IMR-90 (cell line): ENCODE results near the gene CXCL9. TPM values are rescaled to one million over a fixed set of nuclear protein-coding genes. Genes with fewer than 3 reads are reported as not detected.

Source experiments
- ATAC-seq: fragments of 200-7000 bp; cut with Tn5 transposase; 2 replicates; pipeline ENCODE4 v1.9.1; 2020; ENCODE audit warnings: low read depth, mild to moderate bottlenecking, moderate library complexity
- BruUV-seq: library from RNA; stranded (reverse); fragments of 400-500 nt; replicated peaks from 2 replicates; lab custom pipeline; 2021; lab: Mats Ljungman, UMichigan
- CTCF ChIA-PET: fragments of 300-600 bp; formaldehyde crosslinking; extraction: SDS; loops from one replicate; lab custom pipeline; 2021; ENCODE audit warnings: antibody characterized with exemption; lab: Yijun Ruan, JAX
- POLR2A ChIA-PET: fragments of 300-600 bp; sonication (Branson Sonifier 250); formaldehyde crosslinking; loops from one replicate; lab custom pipeline; 2022; ENCODE audit warnings: antibody characterized with exemption; ENCODE audit not compliant: unreplicated experiment; lab: Charles Lee
- DNase-seq: peaks from one replicate; pipeline ENCODE4 v3.0.0; 2013
- H2AFZ ChIP-seq: replicated peaks from 2 replicates; pipeline ENCODE3; 2013; ENCODE audit warnings: low read length, mild to moderate bottlenecking; ENCODE audit not compliant: poor library complexity
- H2AK5ac ChIP-seq: 2 replicates; pipeline ENCODE4 v1.6.1; 2013; ENCODE audit warnings: low read depth, low read length, inconsistent platforms
- H2AK9ac ChIP-seq: replicated peaks from 2 replicates; pipeline ENCODE3; 2013; ENCODE audit warnings: mild to moderate bottlenecking, low read depth, low read length, moderate library complexity; ENCODE audit not compliant: poor library complexity
- H2BK120ac ChIP-seq: 2 replicates; pipeline ENCODE4 v1.6.1; 2013; ENCODE audit warnings: low read depth, low read length, inconsistent platforms
- H2BK15ac ChIP-seq: 3 replicates; pipeline ENCODE4 v1.6.1; 2013; ENCODE audit warnings: low read depth, low read length, inconsistent platforms
- H2BK20ac ChIP-seq: 2 replicates; pipeline ENCODE4 v1.6.1; 2013; ENCODE audit warnings: low read depth, mild to moderate bottlenecking, inconsistent platforms, low read length, moderate library complexity
- H2BK5ac ChIP-seq: 2 replicates; pipeline ENCODE4 v1.6.1; 2013; ENCODE audit warnings: mild to moderate bottlenecking, low read depth, low read length, inconsistent platforms; ENCODE audit not compliant: poor library complexity, severe bottlenecking
- H3K14ac ChIP-seq: replicated peaks from 2 replicates; pipeline ENCODE4 v1.6.1; 2013; ENCODE audit warnings: low read depth, low read length, inconsistent platforms
- H3K18ac ChIP-seq: 2 replicates; pipeline ENCODE4 v1.6.1; 2013; ENCODE audit warnings: low read depth, low read length, control low read depth
- H3K23ac ChIP-seq: 2 replicates; pipeline ENCODE4 v1.6.1; 2013; ENCODE audit warnings: low read depth, low read length, inconsistent platforms
- H3K27ac ChIP-seq: 2 replicates; pipeline ENCODE4 v1.5.1; 2013; ENCODE audit warnings: mild to moderate bottlenecking, control low read depth, low read length; ENCODE audit not compliant: insufficient read depth
- H3K27me3 ChIP-seq: 2 replicates; pipeline ENCODE4 v1.6.1; 2013; ENCODE audit warnings: low read length; ENCODE audit not compliant: control insufficient read depth, insufficient read depth
- H3K36me3 ChIP-seq: 2 replicates; pipeline ENCODE4 v1.6.1; 2013; ENCODE audit warnings: low read length, mixed read lengths; ENCODE audit not compliant: control insufficient read depth, insufficient read depth
- H3K4ac ChIP-seq: 2 replicates; pipeline ENCODE4 v1.6.1; 2013; ENCODE audit warnings: low read depth, low read length, inconsistent platforms
- H3K4me1 ChIP-seq: 2 replicates; pipeline ENCODE4 v1.6.1; 2013; ENCODE audit warnings: low read length, mixed read lengths; ENCODE audit not compliant: control insufficient read depth, insufficient read depth
- H3K4me2 ChIP-seq: 2 replicates; pipeline ENCODE4 v1.6.1; 2013; ENCODE audit warnings: low read depth, mild to moderate bottlenecking, control low read depth, low read length, moderate library complexity
- H3K4me3 ChIP-seq: 2 replicates; pipeline ENCODE4 v1.5.1; 2013; ENCODE audit warnings: low read depth, mild to moderate bottlenecking, control low read depth, low read length, moderate library complexity; ENCODE audit not compliant: insufficient read depth
- H3K56ac ChIP-seq: 2 replicates; pipeline ENCODE4 v1.6.1; 2013; ENCODE audit warnings: low read length, inconsistent platforms; ENCODE audit not compliant: insufficient read depth; ENCODE audit errors: extremely low read depth
- H3K79me1 ChIP-seq, 2 experiments: 2 replicates each; pipeline ENCODE4 v1.6.1; 2013; ENCODE audit warnings: low read length in 2 of 2, inconsistent platforms in 1 of 2, low read depth in 1 of 2
- H3K9ac ChIP-seq: 2 replicates; pipeline ENCODE4 v1.6.1; 2013; ENCODE audit warnings: low read depth, low read length, control low read depth
- H3K9me1 ChIP-seq: 2 replicates; pipeline ENCODE4 v1.6.1; 2013; ENCODE audit warnings: low read length, inconsistent platforms; ENCODE audit not compliant: insufficient read depth
- H3K9me3 ChIP-seq: 2 replicates; pipeline ENCODE4 v1.6.1; 2013; ENCODE audit warnings: low read length; ENCODE audit not compliant: control insufficient read depth, insufficient read depth
- H4K20me1 ChIP-seq: 2 replicates; pipeline ENCODE4 v1.6.1; 2013; ENCODE audit warnings: low read length, inconsistent platforms; ENCODE audit not compliant: insufficient read depth
- H4K5ac ChIP-seq: 2 replicates; pipeline ENCODE4 v1.6.1; 2013; ENCODE audit warnings: mild to moderate bottlenecking, low read depth, low read length, control low read depth
- H4K8ac ChIP-seq, 2 experiments: 2 replicates each; pipeline ENCODE4 v1.6.1; 2013; ENCODE audit warnings: low read depth in 2 of 2, low read length in 2 of 2, control low read depth in 1 of 2, inconsistent platforms in 1 of 2
- H4K91ac ChIP-seq: 2 replicates; pipeline ENCODE4 v1.6.1; 2013; ENCODE audit warnings: low read depth, low read length, inconsistent platforms; ENCODE audit not compliant: insufficient read depth
- BHLHE40 ChIP-seq: fragments of 150-350 bp; IDR thresholded peaks from 2 replicates; pipeline ENCODE4 v1.6.1; 2016; ENCODE audit warnings: mild to moderate bottlenecking, low read depth, low read length
- CEBPB ChIP-seq: IDR thresholded peaks from 2 replicates; pipeline ENCODE4 v1.6.1; 2012; ENCODE audit warnings: low read depth, low read length, improper control_type of control experiment
- CHD1 ChIP-seq: IDR thresholded peaks from 2 replicates; pipeline ENCODE4 v1.6.1; 2012; ENCODE audit warnings: low read depth, low read length, improper control_type of control experiment
- CTCF ChIP-seq: conservative IDR thresholded peaks from 2 replicates; pipeline ENCODE4 v1.5.1; 2012; ENCODE audit warnings: mild to moderate bottlenecking, low read depth, low read length, improper control_type of control experiment
- FOS ChIP-seq: fragments of 150-350 bp; IDR thresholded peaks from 2 replicates; pipeline ENCODE4 v1.6.1; 2016; ENCODE audit warnings: low read depth, low read length
- MAFK ChIP-seq: IDR thresholded peaks from 2 replicates; pipeline ENCODE4 v1.6.1; 2012; ENCODE audit warnings: low read depth, low read length, improper control_type of control experiment
- MXI1 ChIP-seq: IDR thresholded peaks from 2 replicates; pipeline ENCODE4 v1.6.1; 2012; ENCODE audit warnings: low read depth, mild to moderate bottlenecking, low read length, moderate library complexity, borderline replicate concordance
- POLR2A ChIP-seq: IDR thresholded peaks from 2 replicates; pipeline ENCODE4 v1.6.1; 2012; ENCODE audit warnings: mild to moderate bottlenecking, low read depth, low read length
- RAD21 ChIP-seq: IDR thresholded peaks from 2 replicates; pipeline ENCODE4 v1.6.1; 2012; ENCODE audit warnings: low read length, improper control_type of control experiment
- RCOR1 ChIP-seq: IDR thresholded peaks from 2 replicates; pipeline ENCODE4 v1.6.1; 2012; ENCODE audit warnings: mild to moderate bottlenecking, low read length, improper control_type of control experiment; ENCODE audit not compliant: insufficient replicate concordance
- RFX5 ChIP-seq: IDR thresholded peaks from 2 replicates; pipeline ENCODE4 v1.8.0; 2012; ENCODE audit warnings: low read depth, mild to moderate bottlenecking, low read length, moderate library complexity
- SMC3 ChIP-seq: fragments of 150-350 bp; IDR thresholded peaks from 2 replicates; pipeline ENCODE4 v1.6.1; 2016; ENCODE audit warnings: low read depth, mild to moderate bottlenecking, antibody characterized with exemption, low read length, moderate library complexity
- USF2 ChIP-seq: fragments of 150-350 bp; IDR thresholded peaks from 2 replicates; pipeline ENCODE4 v1.6.1; 2017; ENCODE audit warnings: mild to moderate bottlenecking, antibody characterized with exemption, low read length, low read depth
- WGBS, 2 experiments: methylation state at CpG; one replicate each; pipeline versions ENCODE4 v1.1.5 to v1.1.7; 2013; ENCODE audit warnings: missing lambda C conversion rate in 2 of 2; ENCODE audit not compliant: insufficient read length in 1 of 2; ENCODE audit errors: extremely low coverage in 2 of 2; 5-methylcytosine and 5-hydroxymethylcytosine counted together
- dilution Hi-C: fragments of 300-500 bp; cut with HindIII; formaldehyde crosslinking; loops from one replicate; pipeline ENCODE4 v1.14.3; 2018; ENCODE audit warnings: low sequenced_read_pairs; ENCODE audit not compliant: unreplicated experiment
- in situ Hi-C: fragments of 300-500 bp; cut with MboI; formaldehyde crosslinking; loops from 3 replicates; pipeline ENCODE4 v1.14.3; 2019; ENCODE audit warnings: low sequenced_read_pairs, inconsistent platforms, mixed read lengths
- intact Hi-C: fragments of 100-400 bp; cut with micrococcal nuclease; formaldehyde crosslinking; loops from 2 replicates; pipeline ENCODE4 v1.10.0; 2022
- polyA plus RNA-seq, 3 experiments: library from polyadenylated mRNA; depleted of rRNA; stranded (reverse); fragments of >200 nt; gene quantifications; 2 replicates each; pipeline ENCODE4 v1.2.3, GENCODE V29; 2012; ENCODE audit warnings: low replicate concordance in 1 of 3
- total RNA-seq: library from RNA; depleted of rRNA; stranded (reverse); fragments of >200 nt; gene quantifications from 2 replicates; pipeline ENCODE4 v1.2.3, GENCODE V29; 2012
- TF ChIP-seq, protein P1 (sequence below): fragments of 150-350 bp; IDR thresholded peaks from 2 replicates; pipeline ENCODE4 v1.6.1; 2016; ENCODE audit warnings: low read depth, mild to moderate bottlenecking, low read length, moderate library complexity, borderline replicate concordance

The CXCL9 gene
- total and polyA plus RNA-seq, 2 of the 4 experiments (the other 2 are of a cell fraction) = not detected

GRCh38 chr4:75968084-75968483 is 39.2 kb downstream of the CXCL9 start:
- Histone ChIP-seq H3K27me3 (no peaks in the 10 kb centered on the region), H3K36me3 (peaks cover 48% of the 10 kb centered on the region)
- in situ Hi-C loops = loop anchor here (25.0 kb wide), 1 partner anchor 181 kb away; no protein-coding TSS in a partner anchor

More at GRCh38 chr4:75968084-75968483, 39.2 kb downstream of the CXCL9 start:
- Histone ChIP-seq H3K9me1 (no peaks in the 10 kb centered on the region), H3K27ac (no peak overlapping the region), H3K9me3 (peaks cover 2% of the 10 kb centered on the region; the same call in 1 of the 2 replicates), H3K9ac (no peak overlapping the region), H4K5ac (no peak overlapping the region), H2AK5ac (no peak overlapping the region), H3K14ac (no peak overlapping the region), H2AK9ac (no peak overlapping the region), H3K4me3 (no peak overlapping the region), H4K20me1 (no peaks in the 10 kb centered on the region), H2BK15ac (no peak overlapping the region), H3K4me1 (no peaks in the 10 kb centered on the region), H3K18ac (no peak overlapping the region), H4K8ac (no peak overlapping the region), H2BK120ac (no peak overlapping the region), H2BK5ac (no peak overlapping the region), H2AFZ (no peak overlapping the region), H3K4ac (no peak overlapping the region), H4K91ac (no peak overlapping the region), H3K56ac (no peak overlapping the region), H3K79me1 (no peaks in the 10 kb centered on the region; a peak in 2 of 4 replicates), H2BK20ac (no peak overlapping the region), H3K4me2 (no peak overlapping the region), H3K23ac (no peak overlapping the region)
- WGBS, 2 experiments = no CpG with 5 or more reads among the region's 3 CpGs
- ATAC-seq (no peak), DNase-seq (no peak)
- TF ChIP-seq CTCF (no peak), SMC3 (no peak), RFX5 (no peak), CEBPB (no peak), RCOR1 (no peak), BHLHE40 (no peak), MAFK (no peak), RAD21 (no peak), USF2 (no peak), MXI1 (no peak), FOS (no peak), POLR2A (no peak), CHD1 (no peak)
- TF ChIP-seq, protein P1, sequence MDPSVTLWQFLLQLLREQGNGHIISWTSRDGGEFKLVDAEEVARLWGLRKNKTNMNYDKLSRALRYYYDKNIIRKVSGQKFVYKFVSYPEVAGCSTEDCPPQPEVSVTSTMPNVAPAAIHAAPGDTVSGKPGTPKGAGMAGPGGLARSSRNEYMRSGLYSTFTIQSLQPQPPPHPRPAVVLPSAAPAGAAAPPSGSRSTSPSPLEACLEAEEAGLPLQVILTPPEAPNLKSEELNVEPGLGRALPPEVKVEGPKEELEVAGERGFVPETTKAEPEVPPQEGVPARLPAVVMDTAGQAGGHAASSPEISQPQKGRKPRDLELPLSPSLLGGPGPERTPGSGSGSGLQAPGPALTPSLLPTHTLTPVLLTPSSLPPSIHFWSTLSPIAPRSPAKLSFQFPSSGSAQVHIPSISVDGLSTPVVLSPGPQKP = no peak
- ChIA-PET CTCF (no interaction called here), POLR2A (no interaction called here)
- dilution Hi-C loops (no loop called here), intact Hi-C loops (no loop called here)
- no TSS peak for BruUV-seq
